A673 (cell line): ENCODE data around the gene EWSR1. TPM values are rescaled to one million over a fixed set of nuclear protein-coding genes. Genes with fewer than 3 reads are reported as not detected.

ENCODE experiments used
- BruUV-seq: library from RNA; stranded (reverse); fragments of 400-500 nt; replicated peaks from 2 replicates; lab custom pipeline; 2021; lab: Mats Ljungman, UMichigan
- CTCF ChIA-PET: fragments of 300-600 bp; sonication (Branson Sonifier 250); formaldehyde crosslinking; loops from one replicate; lab custom pipeline; 2022; ENCODE audit warnings: antibody characterized with exemption; lab: Charles Lee
- POLR2A ChIA-PET: fragments of 300-600 bp; sonication (Branson Sonifier 250); formaldehyde crosslinking; loops from one replicate; lab custom pipeline; 2022; ENCODE audit warnings: antibody characterized with exemption; ENCODE audit not compliant: low non-redundant PET; lab: Charles Lee
- DNase-seq: peaks from one replicate; pipeline ENCODE4 v3.0.0-alpha.2; 2015; ENCODE audit warnings: low spot score
- H3K27ac ChIP-seq: fragments of 200-600 bp; sonication (generic); 2 replicates; pipeline ENCODE4 v1.5.1; 2016; ENCODE audit warnings: mixed run types, low read depth, mild to moderate bottlenecking, mixed read lengths, antibody characterized with exemption, low read length; ENCODE audit not compliant: poor library complexity, severe bottlenecking
- H3K27me3 ChIP-seq: fragments of 200-600 bp; sonication (generic); replicated peaks from 2 replicates; pipeline ENCODE4 v1.6.1; 2017; ENCODE audit warnings: mixed run types, low read depth, mild to moderate bottlenecking, mixed read lengths, antibody characterized with exemption, low read length; ENCODE audit not compliant: insufficient read depth, poor library complexity
- H3K36me3 ChIP-seq: fragments of 200-600 bp; sonication (generic); 2 replicates; pipeline ENCODE4 v1.6.1; 2016; ENCODE audit warnings: mixed run types, mild to moderate bottlenecking, mixed read lengths, antibody characterized with exemption, low read length; ENCODE audit not compliant: insufficient read depth, poor library complexity, severe bottlenecking
- H3K4me1 ChIP-seq: fragments of 200-600 bp; sonication (generic); 2 replicates; pipeline ENCODE4 v1.6.1; 2017; ENCODE audit warnings: mixed run types, mild to moderate bottlenecking, mixed read lengths, antibody characterized with exemption, low read length; ENCODE audit not compliant: insufficient read depth, poor library complexity, severe bottlenecking
- H3K4me3 ChIP-seq: fragments of 200-600 bp; sonication (generic); 2 replicates; pipeline ENCODE4 v1.5.1; 2016; ENCODE audit warnings: low read depth, mixed run types, mild to moderate bottlenecking, mixed read lengths, low read length; ENCODE audit not compliant: poor library complexity, severe bottlenecking
- H3K9me3 ChIP-seq: fragments of 200-600 bp; sonication (generic); 2 replicates; pipeline ENCODE4 v1.6.1; 2016; ENCODE audit warnings: mixed run types, low read depth, mild to moderate bottlenecking, mixed read lengths, antibody characterized with exemption, low read length; ENCODE audit not compliant: poor library complexity, severe bottlenecking
- EZH2 ChIP-seq: fragments of 200-600 bp; sonication (generic); IDR thresholded peaks from 2 replicates; pipeline ENCODE4 v1.6.1; 2017; ENCODE audit warnings: borderline replicate concordance, low read depth, mild to moderate bottlenecking, mixed read lengths, antibody characterized with exemption, low read length; ENCODE audit not compliant: poor library complexity, severe bottlenecking
- intact Hi-C: fragments of 100-400 bp; cut with micrococcal nuclease; formaldehyde crosslinking; loops from one replicate; pipeline ENCODE4 v1.10.0; 2022; ENCODE audit not compliant: unreplicated experiment
- total RNA-seq: library from RNA; stranded (reverse); gene quantifications from 2 replicates; pipeline ENCODE4 v1.2.3, GENCODE V29; 2021
- TF ChIP-seq, protein P1 (sequence below): fragments of 300-800, 200-600 bp; sonication (generic); conservative IDR thresholded peaks from 2 replicates; pipeline ENCODE4 v1.5.1; 2017; ENCODE audit warnings: low read depth, mild to moderate bottlenecking, antibody characterized with exemption, low read length, moderate library complexity, mixed read lengths

The EWSR1 gene
- total RNA-seq, 1 experiment from 2014 or later = 358 TPM

DNA sequence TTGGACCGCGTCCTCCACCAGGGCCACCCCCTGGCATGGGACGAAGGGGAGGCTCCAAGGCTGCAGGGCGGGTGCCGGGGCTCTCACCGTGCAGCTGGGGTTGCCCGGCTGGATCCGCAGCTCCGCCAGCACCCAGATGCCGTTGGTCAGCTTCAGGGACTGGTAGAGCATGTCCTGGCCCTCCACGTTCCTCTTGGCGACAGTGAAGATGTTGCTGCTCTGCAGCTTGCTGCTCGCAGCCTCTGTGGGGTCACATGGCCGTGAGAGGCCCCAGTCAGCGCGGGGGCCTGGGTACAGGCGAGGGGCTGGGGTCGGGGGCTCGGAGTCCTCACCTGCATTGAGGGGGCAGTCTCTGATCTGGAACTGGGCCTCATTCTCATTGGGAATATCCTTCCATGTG lies 62.2 kb downstream of the EWSR1 start:
- CTCF ChIA-PET = no interaction called here
- no peak for DNase-seq
- POLR2A ChIA-PET = no interaction called here
- Histone ChIP-seq H3K27me3 (no peaks in the 10 kb centered on the region), H3K9me3 (no peaks in the 10 kb centered on the region), H3K36me3 (no peaks in the 10 kb centered on the region), H3K4me3 (no peak overlapping the region), H3K4me1 (peaks cover 6% of the 10 kb centered on the region), H3K27ac (no peak overlapping the region)
- BruUV-seq = no TSS peak
- no peak for TF ChIP-seq EZH2
- TF ChIP-seq, protein P1, sequence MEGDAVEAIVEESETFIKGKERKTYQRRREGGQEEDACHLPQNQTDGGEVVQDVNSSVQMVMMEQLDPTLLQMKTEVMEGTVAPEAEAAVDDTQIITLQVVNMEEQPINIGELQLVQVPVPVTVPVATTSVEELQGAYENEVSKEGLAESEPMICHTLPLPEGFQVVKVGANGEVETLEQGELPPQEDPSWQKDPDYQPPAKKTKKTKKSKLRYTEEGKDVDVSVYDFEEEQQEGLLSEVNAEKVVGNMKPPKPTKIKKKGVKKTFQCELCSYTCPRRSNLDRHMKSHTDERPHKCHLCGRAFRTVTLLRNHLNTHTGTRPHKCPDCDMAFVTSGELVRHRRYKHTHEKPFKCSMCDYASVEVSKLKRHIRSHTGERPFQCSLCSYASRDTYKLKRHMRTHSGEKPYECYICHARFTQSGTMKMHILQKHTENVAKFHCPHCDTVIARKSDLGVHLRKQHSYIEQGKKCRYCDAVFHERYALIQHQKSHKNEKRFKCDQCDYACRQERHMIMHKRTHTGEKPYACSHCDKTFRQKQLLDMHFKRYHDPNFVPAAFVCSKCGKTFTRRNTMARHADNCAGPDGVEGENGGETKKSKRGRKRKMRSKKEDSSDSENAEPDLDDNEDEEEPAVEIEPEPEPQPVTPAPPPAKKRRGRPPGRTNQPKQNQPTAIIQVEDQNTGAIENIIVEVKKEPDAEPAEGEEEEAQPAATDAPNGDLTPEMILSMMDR = no peak
- intact Hi-C loops = no loop called here

DNA sequence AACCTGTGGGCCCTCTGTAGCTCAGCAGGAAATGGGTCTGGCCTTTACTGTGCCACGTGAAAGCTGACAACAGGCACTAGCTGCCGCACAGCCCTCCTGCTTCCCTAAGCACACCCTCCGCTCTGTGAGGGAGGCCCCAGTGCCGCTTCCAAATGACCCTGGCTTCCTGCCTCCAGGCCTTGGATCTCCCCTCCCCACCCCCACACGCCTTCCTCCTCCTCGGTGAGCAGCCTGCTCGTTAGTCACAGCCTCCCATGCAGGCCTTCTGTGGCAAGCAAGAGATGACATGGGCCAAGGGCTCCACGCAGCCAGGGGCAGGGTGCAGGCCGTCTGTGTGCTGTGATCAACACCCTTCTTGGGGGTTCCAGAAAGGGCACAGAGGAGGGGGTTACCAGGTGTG lies 62.7 kb downstream of the EWSR1 start:
- no TSS peak for BruUV-seq
- Histone ChIP-seq H3K36me3 (no peaks in the 10 kb centered on the region), H3K9me3 (no peaks in the 10 kb centered on the region), H3K27me3 (no peaks in the 10 kb centered on the region), H3K4me1 (peaks cover 6% of the 10 kb centered on the region), H3K27ac (no peak overlapping the region), H3K4me3 (no peak overlapping the region)
- intact Hi-C loops = no loop called here
- no peak for DNase-seq
- ChIA-PET POLR2A (no interaction called here), CTCF (no interaction called here)
- TF ChIP-seq, protein P1 = no peak
- TF ChIP-seq EZH2 = no peak

DNA sequence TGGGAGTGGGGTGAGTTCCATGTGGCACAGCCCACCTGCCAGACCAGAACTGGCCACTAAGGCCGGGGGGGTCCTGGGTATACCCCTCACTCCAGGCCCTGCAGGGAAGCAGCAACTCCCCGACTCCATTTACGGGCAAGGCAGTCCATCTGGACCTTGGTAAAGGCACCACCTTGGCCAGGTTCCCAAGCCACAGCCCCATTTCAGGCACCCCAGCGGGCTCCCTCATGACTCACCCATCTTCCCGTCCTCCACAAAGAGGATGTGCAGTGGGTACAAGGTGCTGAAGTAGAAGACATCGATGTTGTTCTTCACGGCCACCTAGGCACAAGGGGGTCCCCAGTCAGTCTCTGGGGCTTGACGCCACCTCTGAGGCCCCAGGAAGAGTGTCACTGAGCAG lies 63.1 kb downstream of the EWSR1 start:
- no peaks in the 10 kb centered on the region for H3K36me3 ChIP-seq
- H3K27me3 ChIP-seq = no peaks in the 10 kb centered on the region
- H3K27ac ChIP-seq = no peak overlapping the region
- intact Hi-C loops = no loop called here
- no peak for DNase-seq
- CTCF ChIA-PET = no interaction called here
- peaks cover 6% of the 10 kb centered on the region for H3K4me1 ChIP-seq
- no peak for TF ChIP-seq EZH2
- TF ChIP-seq, protein P1 = no peak
- no TSS peak for BruUV-seq
- POLR2A ChIA-PET = no interaction called here
- no peak overlapping the region for H3K4me3 ChIP-seq
- H3K9me3 ChIP-seq = no peaks in the 10 kb centered on the region
